ENCODE measurements around the gene PTGS1.
"Not testable (repeated sequence)": the region's sequence is repeated elsewhere in the genome, so short reads cannot be mapped to it uniquely, and the experiment has no call there.

PTGS1 gene

DNA sequence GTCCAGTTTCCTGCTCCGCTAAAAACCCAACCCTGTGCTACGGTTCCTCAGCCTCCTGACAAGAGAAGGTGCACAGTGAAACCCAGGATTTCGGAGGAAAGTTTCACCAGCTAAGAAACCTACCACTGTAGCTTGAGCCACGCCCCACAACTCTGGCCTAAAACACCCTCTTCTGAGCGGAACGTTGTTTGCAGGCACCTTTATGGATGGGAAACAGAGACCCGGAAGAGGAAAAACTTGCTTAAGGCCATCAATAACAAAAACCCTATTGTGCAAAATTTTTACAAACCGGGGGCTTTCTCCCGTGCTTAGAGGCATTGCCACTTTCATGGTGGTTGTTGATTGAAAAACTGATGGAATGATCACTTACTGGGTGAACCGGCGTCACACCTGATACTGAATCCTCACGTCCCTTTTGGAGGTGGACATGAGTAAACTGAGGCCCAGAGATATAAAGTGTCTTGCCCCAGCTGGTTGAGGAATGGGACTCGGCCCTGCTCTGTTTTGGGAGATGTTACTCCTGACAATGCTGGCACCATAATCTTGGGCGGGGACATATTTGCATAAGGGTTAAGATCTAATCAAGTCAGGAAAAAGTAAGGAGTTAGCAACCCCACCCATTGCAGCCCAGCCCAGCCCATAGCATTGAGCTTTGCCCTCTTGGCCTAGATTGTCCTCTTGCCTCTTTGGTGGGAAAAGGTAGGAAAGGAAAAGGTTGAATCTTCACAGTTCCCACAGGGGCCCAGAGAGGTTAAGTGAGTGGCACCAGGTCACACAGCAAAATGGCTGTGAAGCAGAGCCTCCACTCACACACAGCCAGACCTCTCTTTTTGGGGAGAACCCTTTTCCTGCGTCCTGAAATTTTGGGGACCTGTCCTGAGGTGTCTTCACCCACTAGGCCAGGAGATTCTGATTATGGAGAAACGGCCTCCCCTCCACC is 23.2 kb upstream of the PTGS1 start:
- no peak for DNase-seq

DNA sequence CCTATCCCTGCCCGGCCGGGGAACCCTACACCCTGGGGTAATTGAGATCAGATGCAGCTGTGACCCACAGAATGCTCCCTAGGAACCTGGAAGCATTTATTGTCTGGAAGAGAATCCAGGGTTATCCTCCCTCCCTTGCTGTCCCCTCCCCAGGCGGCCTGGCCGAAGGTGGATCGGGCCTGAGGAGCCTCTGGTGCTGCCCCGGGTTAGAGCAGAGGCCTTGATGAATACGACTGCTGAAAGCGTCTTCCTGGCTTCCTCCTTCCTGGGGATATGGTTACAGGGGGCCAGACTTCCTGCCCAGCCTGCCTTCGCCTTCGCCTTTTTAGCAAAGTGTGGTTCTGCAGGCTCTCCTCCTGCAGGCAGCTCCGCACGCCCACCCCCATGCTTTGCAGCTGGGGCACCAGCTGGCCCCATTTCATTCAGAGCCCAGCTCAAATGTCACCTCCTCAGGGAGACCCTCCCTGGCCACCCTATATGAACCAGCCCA is 22.5 kb upstream of the PTGS1 start:
- DNase-seq, result no peak

DNA sequence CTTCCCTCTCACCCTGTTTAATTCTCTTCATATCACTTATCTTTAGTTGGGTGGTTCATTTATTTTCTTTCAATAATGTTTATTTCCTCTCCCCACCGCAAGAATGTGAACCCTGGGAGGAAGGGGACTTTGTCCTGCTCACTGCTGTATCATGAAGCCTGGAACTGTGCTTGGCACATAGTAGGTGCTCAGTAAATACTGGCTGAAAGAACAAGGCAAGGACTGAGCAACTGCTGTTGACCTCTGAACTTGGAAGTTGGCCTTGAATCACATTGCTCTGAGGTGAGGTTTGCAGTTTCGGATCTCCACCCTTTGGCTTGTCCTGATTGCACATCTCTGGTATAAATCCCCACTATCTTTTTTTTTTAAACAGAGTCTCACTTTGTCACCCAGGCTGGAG is 22.0 kb upstream of the PTGS1 start:
- DNase-seq, result no peak

DNA sequence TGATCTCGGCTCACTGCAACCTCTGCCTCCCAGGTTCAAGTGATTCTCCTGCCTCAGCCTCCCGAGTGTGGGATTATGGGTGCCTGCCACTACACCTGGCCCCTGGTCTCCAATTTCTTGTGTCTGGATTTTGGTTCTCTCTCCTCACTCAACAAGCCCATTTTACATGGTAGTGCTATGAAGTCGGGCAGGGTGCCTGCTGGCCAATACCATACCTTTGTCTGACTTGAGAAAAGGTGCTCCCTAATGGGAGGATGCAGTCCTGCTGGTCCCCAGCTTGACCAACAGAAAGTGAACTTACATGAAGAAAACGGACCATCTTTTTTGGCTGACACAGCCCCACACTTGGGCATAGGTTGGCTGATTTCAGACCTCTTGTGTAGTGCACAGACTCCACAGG is 21.6 kb upstream of the PTGS1 start:
- no peak for DNase-seq

DNA sequence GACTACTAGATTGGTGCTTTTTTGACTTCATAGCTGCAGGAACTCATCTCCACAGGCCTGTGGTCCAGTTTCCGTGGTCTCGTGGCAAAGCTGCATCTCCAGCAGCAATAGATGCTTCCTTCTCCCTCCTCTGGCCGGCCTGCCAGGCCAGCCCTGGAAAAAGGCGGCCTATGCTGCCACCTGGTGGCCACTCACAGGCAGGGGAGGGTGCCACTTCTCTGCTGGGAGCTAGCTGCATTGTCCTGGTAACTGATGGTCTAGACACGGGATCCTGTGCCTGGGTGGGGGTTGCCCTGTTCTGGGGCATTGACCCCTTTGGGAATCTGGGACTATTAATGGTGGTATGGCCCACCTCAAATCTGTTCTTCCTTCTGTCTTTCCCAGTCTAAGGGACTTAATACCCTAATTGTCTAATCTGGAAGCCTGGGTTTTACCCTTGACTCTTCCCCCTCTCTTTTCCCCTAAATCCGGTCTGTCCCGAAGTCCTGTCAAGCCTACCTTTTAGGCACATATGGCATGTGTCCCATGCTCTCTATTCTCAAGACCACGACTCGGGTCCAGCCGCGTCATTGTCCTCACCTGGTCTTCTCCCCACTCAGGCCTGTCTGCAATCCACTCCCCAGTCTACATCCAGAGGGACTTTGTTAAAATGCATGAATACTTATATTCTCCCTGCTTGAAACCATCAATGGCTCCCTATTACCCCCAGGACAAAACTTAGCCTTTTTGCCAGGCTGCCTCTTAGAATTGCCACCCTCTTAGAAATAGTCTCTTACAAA is 20.1 kb upstream of the PTGS1 start:
- DNase-seq, result peak; percentile 14

DNA sequence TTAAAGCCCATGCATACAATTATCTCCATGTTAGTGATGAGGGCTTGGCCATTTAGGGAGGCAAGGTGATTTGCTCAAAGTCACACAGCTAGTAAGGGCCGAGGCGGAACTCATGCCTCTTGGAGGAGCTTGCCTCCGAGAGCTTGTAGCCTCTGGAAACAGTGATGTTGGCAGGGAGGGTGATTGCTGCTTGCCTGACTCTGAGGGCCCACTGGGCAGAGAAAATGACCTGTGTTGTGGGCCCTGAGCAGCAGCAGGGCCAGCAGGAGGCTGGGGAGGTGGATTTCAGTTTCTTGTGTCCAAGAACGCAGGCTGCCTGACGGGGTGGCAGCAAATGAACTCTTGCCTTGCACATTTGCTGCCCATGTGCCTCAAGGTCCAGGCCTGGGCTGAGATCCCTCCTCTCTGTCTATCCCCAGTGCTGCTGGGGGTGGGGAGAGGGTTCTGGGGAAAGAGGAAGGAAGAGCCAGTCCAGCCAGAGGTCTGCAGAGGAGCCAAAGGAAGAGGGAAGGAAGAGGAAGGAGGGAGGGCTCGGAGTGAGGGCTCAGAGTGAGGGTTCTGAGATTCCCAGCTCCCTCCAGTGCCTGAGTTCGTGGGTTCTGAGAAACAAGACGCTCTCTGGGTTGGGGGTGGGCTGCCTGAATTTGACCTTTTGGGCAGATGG is 16.2 kb upstream of the PTGS1 start:
- no peak for DNase-seq

DNA sequence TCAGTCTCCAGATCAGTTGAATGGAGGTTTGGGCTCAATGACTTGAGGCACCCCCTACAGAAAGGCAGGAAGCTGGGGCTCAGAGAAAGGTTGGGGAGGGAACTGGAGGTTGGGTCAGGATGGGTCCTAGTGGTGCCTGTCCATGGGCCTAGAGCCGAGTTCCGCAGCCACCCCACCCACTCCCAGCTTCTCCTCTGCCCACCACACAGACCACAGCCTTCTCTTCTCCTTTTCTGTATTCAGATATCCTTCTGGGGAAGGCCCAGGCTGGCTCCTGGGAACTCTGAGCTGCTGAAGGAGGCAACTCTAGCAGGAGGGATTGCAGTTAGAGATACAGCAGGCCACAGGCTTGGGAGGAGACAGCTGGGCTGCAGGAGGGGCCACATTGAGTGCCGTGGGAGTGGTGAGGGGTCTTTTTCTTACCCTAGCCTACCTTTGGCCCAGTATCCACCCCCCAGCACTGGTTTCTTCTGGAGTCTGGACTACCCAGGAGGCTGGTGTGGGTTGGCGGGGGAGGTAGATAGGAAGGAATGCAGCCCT is 15.4 kb upstream of the PTGS1 start:
- DNase-seq, result no peak

DNA sequence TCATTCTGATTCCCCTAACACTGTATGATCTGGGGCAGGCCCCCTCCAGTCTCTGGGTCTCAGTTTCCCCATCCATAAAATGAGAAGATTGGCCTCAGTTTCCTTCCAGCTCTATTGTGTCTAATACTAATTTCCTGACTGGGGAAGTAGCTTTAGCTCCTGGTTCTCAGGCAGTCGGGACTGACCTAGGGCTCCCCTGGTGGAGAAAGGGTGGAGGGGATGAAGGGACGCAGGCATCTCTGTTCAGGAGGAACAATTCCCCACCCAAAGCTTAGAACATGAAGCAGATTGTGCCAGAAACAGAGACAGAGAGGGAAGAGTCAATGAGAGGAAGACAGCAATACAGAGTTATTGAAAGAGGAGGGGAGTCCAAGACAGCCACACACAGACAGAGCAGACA is 14.2 kb upstream of the PTGS1 start:
- no peak for DNase-seq

DNA sequence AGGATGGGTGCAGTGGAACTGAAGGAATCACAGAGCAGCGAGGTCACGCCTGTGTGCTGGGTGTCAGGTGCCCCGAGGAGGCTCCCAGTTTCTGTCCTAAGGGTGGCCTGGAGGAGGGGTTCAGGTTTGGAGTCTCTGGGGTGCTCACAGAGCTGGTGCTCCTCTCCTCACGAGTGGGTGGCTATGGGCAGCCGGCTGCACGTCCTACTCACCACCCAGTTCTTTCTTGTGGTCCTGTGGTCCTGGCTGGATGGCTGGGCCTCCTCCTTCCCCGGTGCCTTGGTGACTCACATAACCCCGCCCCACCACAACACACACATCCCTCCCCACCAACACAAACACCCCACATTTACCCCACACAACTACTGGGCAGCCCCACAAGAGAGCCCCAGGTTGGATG is 9.9 kb upstream of the PTGS1 start:
- DNase-seq, result no peak

DNA sequence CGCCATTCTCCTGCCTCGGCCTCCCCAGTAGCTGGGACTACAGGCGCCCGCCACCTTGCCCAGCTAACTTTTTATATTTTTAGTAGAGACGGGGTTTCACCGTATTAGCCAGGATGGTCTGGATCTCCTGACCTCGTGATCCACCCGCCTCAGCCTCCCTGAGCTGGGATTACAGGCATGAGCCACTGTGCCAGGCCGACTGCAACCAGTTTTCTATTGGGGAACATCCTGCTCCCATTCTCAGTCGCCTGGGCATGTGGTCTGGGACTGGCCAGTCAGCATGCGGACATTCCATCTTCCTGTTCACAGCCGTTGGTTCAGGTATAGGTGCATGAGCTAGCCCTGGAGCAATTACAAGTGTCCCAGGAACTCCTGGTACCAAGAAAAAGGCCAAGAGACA is 7.7 kb upstream of the PTGS1 start:
- DNase-seq, result not testable (repeated sequence)

DNA sequence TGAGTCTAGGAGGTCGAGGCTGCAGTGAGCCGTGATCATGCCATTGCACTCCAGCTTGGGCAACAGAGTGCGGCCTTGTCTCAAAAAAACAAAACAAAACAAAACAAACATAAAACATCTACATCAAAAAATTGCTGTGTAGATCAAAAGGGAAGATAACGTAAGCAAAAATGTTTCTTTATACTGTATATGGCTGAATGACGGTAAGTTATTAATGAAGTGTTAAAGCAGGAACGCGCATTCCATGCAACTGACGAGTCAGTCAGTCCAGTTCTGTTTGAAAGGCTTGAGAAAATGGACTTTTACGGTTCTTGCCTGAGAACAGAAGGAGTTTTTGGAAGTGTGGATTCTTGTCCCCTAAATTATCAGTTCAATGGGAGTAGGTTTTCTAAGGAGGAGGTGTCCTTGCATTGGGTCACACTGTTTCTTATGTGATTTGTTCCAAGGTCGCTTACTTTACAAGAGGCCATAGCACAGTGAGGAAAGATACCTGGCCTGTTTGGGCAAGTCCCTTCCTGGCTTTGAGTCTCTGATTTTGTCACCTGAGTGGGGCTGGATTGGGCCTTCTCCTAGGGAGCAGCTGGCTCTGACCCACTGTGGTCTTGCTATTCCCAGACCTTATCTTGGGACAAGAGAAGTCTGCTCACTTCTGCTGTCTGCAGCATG is 6.6 kb upstream of the PTGS1 start:
- DNase-seq, result no peak

DNA sequence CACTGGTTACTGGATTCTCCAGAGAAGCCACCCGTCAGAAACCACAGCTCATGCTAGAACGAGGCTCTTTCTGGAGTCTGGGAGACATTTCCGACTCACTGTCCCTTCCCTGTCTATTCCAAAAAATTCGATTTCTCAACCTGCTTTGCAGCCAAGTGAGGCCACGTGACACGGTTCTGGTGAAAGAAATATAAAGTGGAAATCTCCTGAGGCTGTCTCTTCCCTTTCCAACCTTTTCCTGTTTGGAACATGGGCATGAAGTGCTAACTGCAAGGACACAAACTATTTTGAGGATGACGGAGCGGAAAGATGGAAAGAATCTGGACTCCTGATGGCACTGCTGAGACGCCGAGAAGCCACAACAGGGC is 6.1 kb upstream of the PTGS1 start:
- no peak for DNase-seq

DNA sequence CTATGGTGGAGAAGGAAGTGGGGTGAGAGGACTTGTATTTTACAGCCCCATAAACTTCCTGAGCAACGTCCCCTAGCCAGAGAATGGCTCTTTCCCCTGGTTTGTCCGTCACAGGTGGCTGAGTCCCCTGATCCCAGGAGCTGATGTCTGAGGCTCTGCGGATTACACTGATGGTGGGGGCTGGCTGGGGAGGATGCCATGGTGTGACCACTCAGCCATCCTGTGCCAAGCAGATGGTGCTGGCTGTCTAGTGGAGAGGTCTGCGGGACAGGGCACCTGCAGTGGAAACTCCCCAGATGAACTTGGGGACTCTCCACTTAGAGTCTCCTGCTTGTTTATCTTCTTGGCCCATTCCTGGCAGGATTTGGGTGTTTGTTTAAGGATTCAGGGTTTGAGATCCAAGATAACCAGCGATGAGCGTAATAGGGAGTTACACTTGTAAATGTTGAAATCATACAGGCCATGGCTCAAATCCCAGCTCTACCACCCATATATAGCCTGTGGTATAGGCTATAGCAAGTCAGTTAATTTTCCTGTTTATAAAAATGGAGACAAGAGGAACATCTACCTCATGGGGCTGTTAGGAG is 4.7 kb upstream of the PTGS1 start:
- no peak for DNase-seq

DNA sequence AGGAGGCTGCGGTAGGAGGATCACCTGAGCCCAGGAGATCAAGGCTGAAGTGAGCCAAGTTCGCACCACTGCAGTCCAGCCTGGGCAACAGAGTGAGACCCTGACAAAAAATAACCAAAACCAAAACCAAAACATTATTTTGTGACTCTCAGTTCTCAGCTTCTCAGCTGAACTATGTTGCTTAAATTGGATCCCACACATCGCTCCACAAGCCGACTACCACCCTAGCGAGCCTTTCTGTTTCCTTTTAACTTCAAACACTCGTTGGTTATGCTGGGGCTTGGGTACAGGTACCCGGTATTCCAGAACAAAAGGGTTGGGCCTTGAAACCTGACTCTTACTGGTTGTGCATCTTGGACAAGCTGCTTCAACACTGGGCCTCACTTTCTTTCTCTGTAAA is 3.8 kb upstream of the PTGS1 start:
- DNase-seq, result no peak

DNA sequence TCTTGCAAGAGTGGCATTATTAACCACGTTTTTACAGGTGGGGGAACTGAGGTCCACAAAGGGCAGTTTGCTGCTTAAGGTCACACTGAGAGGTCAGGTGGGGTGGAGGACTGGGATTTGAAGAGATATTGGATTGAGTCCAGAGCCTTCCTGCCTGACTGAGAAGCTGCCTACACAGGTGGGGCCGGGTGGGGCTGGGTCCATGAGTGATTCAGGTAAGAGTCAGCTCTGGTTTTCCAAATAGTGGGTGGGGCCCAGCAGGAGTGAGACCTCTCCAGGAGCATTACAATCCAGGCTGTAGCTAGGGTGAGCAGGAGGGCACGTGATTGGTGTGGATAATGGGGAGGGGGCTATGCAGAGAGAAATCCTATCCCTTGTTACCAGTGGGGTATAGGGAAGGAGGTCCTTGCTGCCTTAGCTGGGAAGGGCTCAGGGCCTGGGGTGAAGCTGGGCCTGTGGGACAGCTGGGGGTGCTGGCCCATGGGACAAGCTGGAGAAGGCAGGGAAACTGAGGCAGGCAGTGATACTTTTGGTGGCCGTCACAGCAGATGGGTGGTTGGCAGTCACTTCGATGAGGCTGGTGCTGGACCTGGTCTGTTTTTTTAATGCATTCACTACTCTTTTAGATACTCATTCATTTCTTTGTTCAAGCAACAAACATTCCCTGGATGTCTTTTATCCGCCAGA is 2.9 kb upstream of the PTGS1 start:
- no peak for DNase-seq

DNA sequence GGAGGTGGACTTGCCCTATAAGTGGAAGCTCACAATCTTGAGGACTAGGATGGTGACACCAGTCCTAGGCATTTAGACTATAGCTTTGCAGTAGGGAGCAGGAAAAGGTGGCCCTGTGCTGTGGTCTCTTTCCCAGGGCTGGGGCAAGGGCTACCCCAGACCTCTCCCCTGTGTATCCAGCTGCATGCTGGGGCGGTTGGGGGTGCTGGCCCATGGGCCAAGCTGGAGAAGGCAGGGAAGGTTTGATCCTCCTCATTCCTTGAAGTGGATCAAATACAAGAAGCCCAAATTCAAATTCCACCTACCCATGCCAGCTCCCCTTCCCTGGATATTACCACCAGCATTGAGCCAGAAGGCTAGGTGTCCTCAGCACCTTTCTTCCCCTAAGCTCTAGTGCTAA is 2.2 kb upstream of the PTGS1 start:
- DNase-seq, result no peak

DNA sequence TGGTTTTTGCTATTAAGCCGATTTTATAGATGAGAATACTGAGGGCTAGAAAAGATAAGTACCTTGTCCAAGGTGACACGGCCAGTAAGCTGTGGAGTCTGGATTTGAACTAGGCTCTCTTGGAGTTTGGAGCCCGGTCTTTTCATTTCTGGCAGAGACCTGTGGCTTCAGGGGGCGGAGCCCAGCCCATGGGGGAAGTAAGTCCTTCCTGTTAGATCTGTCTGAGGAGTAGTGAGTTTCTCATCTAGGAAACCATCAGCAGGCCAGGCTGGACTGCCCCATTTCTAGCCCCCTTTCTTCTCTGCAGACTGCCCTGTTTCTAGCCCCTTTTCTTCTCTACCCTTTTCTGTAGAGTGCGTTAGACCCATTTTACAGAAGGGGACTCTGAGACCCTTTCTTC is 521 bp upstream of the PTGS1 start:
- no peak for DNase-seq

DNA sequence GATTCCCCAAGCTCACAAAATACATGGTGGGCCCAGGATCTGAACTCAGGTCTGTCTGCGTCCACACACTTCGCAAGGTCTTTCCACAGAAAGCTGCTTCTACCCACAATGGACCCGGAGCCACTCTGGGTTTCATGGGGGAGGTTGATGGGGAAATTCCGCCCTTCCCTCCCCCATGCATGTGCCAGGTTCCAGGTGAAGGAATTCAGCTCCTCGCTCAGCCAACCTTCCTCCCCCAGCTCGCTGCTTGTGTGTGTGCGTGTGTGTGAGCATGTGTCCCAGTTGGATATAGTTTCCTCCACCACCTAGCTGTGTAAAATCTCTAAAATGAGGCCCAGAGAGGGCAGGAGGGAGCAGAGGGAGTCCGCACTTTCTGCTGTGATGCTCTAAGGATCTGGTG is 1.0 kb downstream of the PTGS1 start:
- no peak for DNase-seq

DNA sequence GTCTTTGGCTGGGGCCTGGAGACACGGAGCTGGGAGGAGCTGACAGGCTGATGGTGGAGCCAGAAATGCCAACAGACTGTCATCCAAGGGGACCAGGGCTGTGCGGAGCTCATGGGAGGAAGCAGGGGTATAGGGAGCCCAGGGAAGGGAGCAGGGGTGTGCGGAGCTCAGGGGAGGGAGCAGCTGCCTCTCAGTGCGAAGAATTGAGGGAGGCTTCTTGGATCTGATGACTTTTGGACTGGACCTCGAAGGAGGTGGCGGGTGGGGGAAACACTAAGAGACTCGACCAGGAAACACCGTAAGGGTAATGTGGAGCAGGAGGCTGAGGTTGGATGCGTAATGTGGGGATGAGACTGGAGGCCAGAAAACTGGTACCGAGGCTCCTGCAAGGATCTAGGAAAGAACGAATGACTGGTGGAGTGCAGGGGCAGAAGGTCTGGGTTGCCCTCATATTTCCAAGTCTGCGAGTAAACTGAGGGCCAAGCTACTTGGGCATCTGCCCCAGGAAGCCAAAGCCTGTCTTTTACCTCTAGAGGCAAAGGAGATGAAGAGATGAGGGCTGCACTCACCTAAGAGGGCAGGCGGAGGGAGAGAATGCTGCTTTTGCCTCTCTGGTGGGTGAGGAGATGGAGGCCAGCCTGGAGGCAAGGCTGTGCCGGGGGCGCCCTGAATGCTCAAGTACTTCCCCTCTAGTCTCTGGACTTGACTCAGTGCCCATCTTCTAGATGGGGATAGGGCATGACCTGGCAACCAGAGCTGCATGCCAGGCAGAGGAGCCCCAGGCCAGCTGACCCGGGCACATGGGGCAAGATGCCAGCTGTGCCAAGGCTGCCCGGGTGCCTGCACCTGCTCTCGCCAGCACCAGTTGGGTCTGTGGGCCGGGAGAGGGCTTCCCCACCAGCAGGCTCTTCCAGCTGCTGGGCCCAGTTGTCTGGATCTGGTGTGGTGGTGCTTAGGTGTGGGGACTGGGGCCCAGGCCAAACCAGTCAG is 2.3 kb downstream of the PTGS1 start:
- DNase-seq, result no peak

DNA sequence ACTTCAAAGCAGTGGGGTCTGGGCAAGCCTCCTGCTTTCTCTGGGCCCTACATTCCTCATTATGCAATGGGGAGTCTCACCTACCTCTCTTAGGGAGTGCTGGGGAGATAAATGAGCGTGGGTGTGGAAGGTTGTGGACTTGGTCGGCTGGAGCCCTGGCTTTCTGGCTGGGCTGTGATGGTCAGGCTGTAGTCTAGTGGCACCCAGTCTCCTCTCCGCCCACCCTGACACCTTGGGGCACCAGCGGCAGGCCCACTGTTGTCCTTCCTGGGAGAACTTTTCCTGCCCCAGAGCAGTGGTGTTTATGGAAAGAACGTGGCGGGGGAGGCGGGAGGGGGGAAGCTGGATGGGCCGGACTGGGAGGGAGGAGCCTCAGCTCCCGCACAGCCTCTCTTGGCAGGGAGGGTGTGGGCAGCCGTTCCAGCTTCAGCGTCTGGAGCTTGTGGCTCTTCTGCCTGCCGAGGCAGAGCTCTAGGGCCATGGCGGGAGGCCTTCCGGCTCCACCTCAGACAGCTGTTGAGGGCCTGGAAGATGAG is 4.1 kb downstream of the PTGS1 start:
- DNase-seq, result peak; percentile 38
